OCI-LY7 (cell line): Measurements from ENCODE around the gene KLK12.

ENCODE experiments used
- CTCF ChIP-seq: fragments of 200-600 bp; sonication (generic); conservative IDR thresholded peaks from 2 replicates; pipeline ENCODE4 v1.5.1; 2014; ENCODE audit warnings: mild to moderate bottlenecking, antibody characterized with exemption, low read length, moderate library complexity, mixed read lengths
- EZH2phosphoT487 ChIP-seq: fragments of 200-600 bp; sonication (generic); IDR thresholded peaks from 2 replicates; pipeline ENCODE4 v1.6.1; 2018; ENCODE audit warnings: low read depth, borderline replicate concordance, mild to moderate bottlenecking, mixed run types, antibody characterized with exemption, low read length, moderate library complexity, mixed read lengths

GRCh38 chr19:51015691-51016267 is 19.0 kb downstream of the KLK12 start:
- TF ChIP-seq CTCF = no peak
- TF ChIP-seq EZH2phosphoT487 = no peak
